Liver (tissue), 9 donors: ENCODE measurements around the gene SELENBP1. TPM values are rescaled to one million over a fixed set of nuclear protein-coding genes. Genes with fewer than 3 reads are reported as not detected.

ENCODE experiments used
- DNase-seq: peaks from one replicate; pipeline ENCODE4 v3.0.0-alpha.2; 2017; ENCODE audit warnings: low spot score
- H3K27ac ChIP-seq, 2 donors: one replicate each; pipeline ENCODE4 v1.7.0; 2013; ENCODE audit warnings: inconsistent platforms in 2 of 2, low read length in 2 of 2, control low read depth in 1 of 2, low read depth in 1 of 2, mild to moderate bottlenecking in 1 of 2
- H3K27me3 ChIP-seq, 4 donors: one replicate each; pipeline versions ENCODE4 v1.6.1 to v1.7.0; 2013; ENCODE audit warnings: low read length in 3 of 4, inconsistent platforms in 1 of 4, mild to moderate bottlenecking in 1 of 4, moderate library complexity in 1 of 4; ENCODE audit not compliant: control insufficient read depth in 4 of 4, insufficient read depth in 4 of 4
- H3K36me3 ChIP-seq, 4 donors: one replicate each; pipeline versions ENCODE4 v1.6.1 to v1.7.0; 2013; ENCODE audit warnings: low read length in 3 of 4, mild to moderate bottlenecking in 3 of 4, low read depth in 1 of 4, moderate library complexity in 1 of 4; ENCODE audit not compliant: control insufficient read depth in 4 of 4, insufficient read depth in 3 of 4
- H3K4me1 ChIP-seq, 4 donors: one replicate each; pipeline versions ENCODE4 v1.6.1 to v1.7.0; 2013; ENCODE audit warnings: low read length in 3 of 4, mild to moderate bottlenecking in 3 of 4, moderate library complexity in 1 of 4; ENCODE audit not compliant: control insufficient read depth in 4 of 4, insufficient read depth in 4 of 4
- H3K4me3 ChIP-seq, 3 donors: one replicate each; pipeline versions ENCODE4 v1.6.1 to v1.7.0; 2013; ENCODE audit warnings: low read length in 3 of 3, control low read depth in 1 of 3, low read depth in 1 of 3, mild to moderate bottlenecking in 1 of 3
- H3K9ac ChIP-seq, 2 donors: one replicate each; pipeline ENCODE4 v1.7.0; 2013; ENCODE audit warnings: low read length in 2 of 2, mild to moderate bottlenecking in 2 of 2, moderate library complexity in 2 of 2, control low read depth in 1 of 2, low read depth in 1 of 2
- H3K9me3 ChIP-seq, 4 donors: one replicate each; pipeline versions ENCODE4 v1.6.1 to v1.7.0; 2013; ENCODE audit warnings: low read length in 3 of 4; ENCODE audit not compliant: control insufficient read depth in 4 of 4
- ATF3 ChIP-seq: IDR thresholded peaks from 2 replicates; pipeline ENCODE4 v1.6.1; 2016; ENCODE audit warnings: antibody characterized with exemption
- FOXA1 ChIP-seq: IDR thresholded peaks from 2 replicates; pipeline ENCODE4 v1.6.1; 2016; ENCODE audit warnings: antibody characterized with exemption
- FOXA2 ChIP-seq: IDR thresholded peaks from 2 replicates; pipeline ENCODE4 v1.6.1; 2016; ENCODE audit warnings: antibody characterized with exemption
- GABPA ChIP-seq, 2 donors: IDR thresholded peaks in 1 of 2; conservative IDR thresholded peaks in 1 of 2; 2 replicates each; pipeline ENCODE4 v1.6.1; 2016; ENCODE audit warnings: antibody characterized with exemption in 2 of 2, mild to moderate bottlenecking in 1 of 2, moderate library complexity in 1 of 2
- HNF4A ChIP-seq, 2 donors: conservative IDR thresholded peaks; 2 replicates each; pipeline ENCODE4 v1.6.1; 2016; ENCODE audit warnings: antibody characterized with exemption in 2 of 2, mild to moderate bottlenecking in 2 of 2
- HNF4G ChIP-seq: IDR thresholded peaks from 2 replicates; pipeline ENCODE4 v1.6.1; 2016; ENCODE audit warnings: antibody characterized with exemption
- JUND ChIP-seq, 2 donors: IDR thresholded peaks; 2 replicates each; pipeline ENCODE4 v1.6.1; 2016; ENCODE audit warnings: antibody characterized with exemption in 2 of 2
- NR2F2 ChIP-seq: IDR thresholded peaks from 2 replicates; pipeline ENCODE4 v1.6.1; 2016; ENCODE audit warnings: antibody characterized with exemption
- RAD21 ChIP-seq, 2 donors: IDR thresholded peaks; 2 replicates each; pipeline ENCODE4 v1.6.1; 2016; ENCODE audit warnings: antibody characterized with exemption in 2 of 2, mild to moderate bottlenecking in 2 of 2
- RXRA ChIP-seq, 2 donors: IDR thresholded peaks; 2 replicates each; pipeline ENCODE4 v1.6.1; 2017 to 2018; ENCODE audit warnings: antibody characterized with exemption in 2 of 2, mild to moderate bottlenecking in 1 of 2
- SP1 ChIP-seq: IDR thresholded peaks from 2 replicates; pipeline ENCODE4 v1.6.1; 2018; ENCODE audit warnings: antibody characterized with exemption, mild to moderate bottlenecking
- TAF1 ChIP-seq: conservative IDR thresholded peaks from 2 replicates; pipeline ENCODE4 v1.6.1; 2016; ENCODE audit warnings: antibody characterized with exemption, mild to moderate bottlenecking
- YY1 ChIP-seq: IDR thresholded peaks from 2 replicates; pipeline ENCODE4 v1.6.1; 2016; ENCODE audit warnings: antibody characterized with exemption, mild to moderate bottlenecking
- WGBS: extraction: QIAGEN DNeasy Blood & Tissue Kit; methylation state at CpG from one replicate; pipeline ENCODE4 v1.1.7; 2013; 5-methylcytosine and 5-hydroxymethylcytosine counted together
- polyA plus RNA-seq, 2 donors: library from polyadenylated mRNA; stranded (reverse) in 1 of 2; unstranded in 1 of 2; fragments of 200-250 nt in 1 of 2; fragments of >200 nt in 1 of 2; fragmentation: Nextera tagmentation in 1 of 2; extraction: Ambion mirVana in 1 of 2; gene quantifications; one replicate each; pipeline versions ENCODE4 v1.2.1 to v1.2.3, GENCODE V29; 2013 to 2015
- total RNA-seq, 2 donors: library from RNA; depleted of rRNA; stranded (reverse); fragments of >200 nt; gene quantifications; one replicate each; pipeline ENCODE4 v1.2.3, GENCODE V29; 2014
- TF ChIP-seq, protein P1 (sequence below): IDR thresholded peaks from 2 replicates; pipeline ENCODE4 v1.6.1; 2016; ENCODE audit warnings: antibody characterized with exemption
- TF ChIP-seq, protein P2 (sequence below): IDR thresholded peaks from 2 replicates; pipeline ENCODE4 v1.6.1; 2016; ENCODE audit warnings: antibody characterized with exemption, mild to moderate bottlenecking
- TF ChIP-seq, protein P3 (sequence below): fragments of 150-350 bp; IDR thresholded peaks from 2 replicates; pipeline ENCODE4 v1.5.1; 2017; ENCODE audit warnings: improper control_type of control experiment, low read depth, low read length; ENCODE audit not compliant: missing input control
- TF ChIP-seq, protein P4 (sequence below): IDR thresholded peaks from 2 replicates; pipeline ENCODE4 v1.6.1; 2016; ENCODE audit warnings: antibody characterized with exemption
- donor health status: healthy.
- donor health status: healthy.
- donor health status: healthy.
- donor health status: healthy.
- donor health status: healthy.

The SELENBP1 gene
- total and polyA plus RNA-seq, 4 donors, result 141 to 387 (median 181) TPM

DNA sequence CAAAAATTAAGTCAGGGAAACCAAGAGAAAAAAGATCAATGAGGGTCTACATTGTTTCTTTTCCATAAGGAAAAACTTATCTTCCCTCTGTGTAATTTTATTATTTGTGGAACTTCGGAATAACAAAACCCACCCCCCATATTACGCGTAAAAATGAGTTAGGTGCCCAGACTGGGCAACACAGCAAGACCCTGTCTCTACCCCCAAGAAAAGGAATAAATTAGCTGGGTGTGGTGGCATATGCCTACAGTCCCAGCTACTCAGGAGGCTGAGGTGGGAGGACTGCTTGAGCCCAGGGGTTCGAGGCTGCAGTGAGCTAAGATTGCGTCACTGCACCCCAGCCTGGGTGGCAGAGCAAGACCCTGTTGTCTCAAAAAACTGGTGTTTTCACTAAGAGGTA lies 47.3 kb upstream of the SELENBP1 start:
- Histone ChIP-seq H3K27me3 (no peaks in the 10 kb centered on the region), H3K9me3 (no peaks in the 10 kb centered on the region), H3K36me3 (peaks cover 11 to 63% (median 39%) of the 10 kb centered on the region in 4 donors), H3K4me3 (no peak overlapping the region), H3K4me1 (no peaks in the 10 kb centered on the region), H3K27ac (no peak overlapping the region), H3K9ac (no peak overlapping the region)
- no peak for TF ChIP-seq NR2F2
- TF ChIP-seq SP1, result no peak
- no peak for TF ChIP-seq HNF4A (conservative IDR thresholded peaks at IDR 0.05)
- no peak for TF ChIP-seq RAD21 (IDR thresholded peaks at IDR 0.05)
- no peak for TF ChIP-seq HNF4G
- no peak for TF ChIP-seq GABPA (IDR thresholded peaks at IDR 0.05 in 1 of 2, conservative IDR thresholded peaks at IDR 0.05 in 1 of 2)
- TF ChIP-seq, protein P1, sequence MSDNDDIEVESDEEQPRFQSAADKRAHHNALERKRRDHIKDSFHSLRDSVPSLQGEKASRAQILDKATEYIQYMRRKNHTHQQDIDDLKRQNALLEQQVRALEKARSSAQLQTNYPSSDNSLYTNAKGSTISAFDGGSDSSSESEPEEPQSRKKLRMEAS, result no peak
- TF ChIP-seq TAF1, result no peak
- no peak for TF ChIP-seq RXRA (IDR thresholded peaks at IDR 0.05)
- TF ChIP-seq, protein P2, sequence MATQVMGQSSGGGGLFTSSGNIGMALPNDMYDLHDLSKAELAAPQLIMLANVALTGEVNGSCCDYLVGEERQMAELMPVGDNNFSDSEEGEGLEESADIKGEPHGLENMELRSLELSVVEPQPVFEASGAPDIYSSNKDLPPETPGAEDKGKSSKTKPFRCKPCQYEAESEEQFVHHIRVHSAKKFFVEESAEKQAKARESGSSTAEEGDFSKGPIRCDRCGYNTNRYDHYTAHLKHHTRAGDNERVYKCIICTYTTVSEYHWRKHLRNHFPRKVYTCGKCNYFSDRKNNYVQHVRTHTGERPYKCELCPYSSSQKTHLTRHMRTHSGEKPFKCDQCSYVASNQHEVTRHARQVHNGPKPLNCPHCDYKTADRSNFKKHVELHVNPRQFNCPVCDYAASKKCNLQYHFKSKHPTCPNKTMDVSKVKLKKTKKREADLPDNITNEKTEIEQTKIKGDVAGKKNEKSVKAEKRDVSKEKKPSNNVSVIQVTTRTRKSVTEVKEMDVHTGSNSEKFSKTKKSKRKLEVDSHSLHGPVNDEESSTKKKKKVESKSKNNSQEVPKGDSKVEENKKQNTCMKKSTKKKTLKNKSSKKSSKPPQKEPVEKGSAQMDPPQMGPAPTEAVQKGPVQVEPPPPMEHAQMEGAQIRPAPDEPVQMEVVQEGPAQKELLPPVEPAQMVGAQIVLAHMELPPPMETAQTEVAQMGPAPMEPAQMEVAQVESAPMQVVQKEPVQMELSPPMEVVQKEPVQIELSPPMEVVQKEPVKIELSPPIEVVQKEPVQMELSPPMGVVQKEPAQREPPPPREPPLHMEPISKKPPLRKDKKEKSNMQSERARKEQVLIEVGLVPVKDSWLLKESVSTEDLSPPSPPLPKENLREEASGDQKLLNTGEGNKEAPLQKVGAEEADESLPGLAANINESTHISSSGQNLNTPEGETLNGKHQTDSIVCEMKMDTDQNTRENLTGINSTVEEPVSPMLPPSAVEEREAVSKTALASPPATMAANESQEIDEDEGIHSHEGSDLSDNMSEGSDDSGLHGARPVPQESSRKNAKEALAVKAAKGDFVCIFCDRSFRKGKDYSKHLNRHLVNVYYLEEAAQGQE, result no peak
- TF ChIP-seq, protein P3, sequence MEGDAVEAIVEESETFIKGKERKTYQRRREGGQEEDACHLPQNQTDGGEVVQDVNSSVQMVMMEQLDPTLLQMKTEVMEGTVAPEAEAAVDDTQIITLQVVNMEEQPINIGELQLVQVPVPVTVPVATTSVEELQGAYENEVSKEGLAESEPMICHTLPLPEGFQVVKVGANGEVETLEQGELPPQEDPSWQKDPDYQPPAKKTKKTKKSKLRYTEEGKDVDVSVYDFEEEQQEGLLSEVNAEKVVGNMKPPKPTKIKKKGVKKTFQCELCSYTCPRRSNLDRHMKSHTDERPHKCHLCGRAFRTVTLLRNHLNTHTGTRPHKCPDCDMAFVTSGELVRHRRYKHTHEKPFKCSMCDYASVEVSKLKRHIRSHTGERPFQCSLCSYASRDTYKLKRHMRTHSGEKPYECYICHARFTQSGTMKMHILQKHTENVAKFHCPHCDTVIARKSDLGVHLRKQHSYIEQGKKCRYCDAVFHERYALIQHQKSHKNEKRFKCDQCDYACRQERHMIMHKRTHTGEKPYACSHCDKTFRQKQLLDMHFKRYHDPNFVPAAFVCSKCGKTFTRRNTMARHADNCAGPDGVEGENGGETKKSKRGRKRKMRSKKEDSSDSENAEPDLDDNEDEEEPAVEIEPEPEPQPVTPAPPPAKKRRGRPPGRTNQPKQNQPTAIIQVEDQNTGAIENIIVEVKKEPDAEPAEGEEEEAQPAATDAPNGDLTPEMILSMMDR, result no peak
- DNase-seq, result no peak
- 96% methylated on average over 5 of the region's 5 CpGs for WGBS

GRCh38 chr1:151418081-151418480 lies 45.6 kb upstream of the SELENBP1 start:
- no peak for DNase-seq
- Histone ChIP-seq H3K36me3 (peaks cover 12 to 57% (median 33%) of the 10 kb centered on the region in 4 donors), H3K27ac (no peak overlapping the region), H3K9ac (no peak overlapping the region), H3K4me1 (no peaks in the 10 kb centered on the region), H3K9me3 (no peaks in the 10 kb centered on the region), H3K27me3 (no peaks in the 10 kb centered on the region), H3K4me3 (no peak overlapping the region)
- WGBS, result 98% methylated on average over 3 of the region's 3 CpGs
- TF ChIP-seq ATF3 (no peak), GABPA (IDR thresholded peaks at IDR 0.05 in 1 of 2, conservative IDR thresholded peaks at IDR 0.05 in 1 of 2) (no peak), FOXA1 (no peak), FOXA2 (no peak), SP1 (no peak), RXRA (IDR thresholded peaks at IDR 0.05) (no peak), TAF1 (no peak), HNF4A (conservative IDR thresholded peaks at IDR 0.05) (no peak), YY1 (no peak), HNF4G (no peak), JUND (IDR thresholded peaks at IDR 0.05) (no peak), RAD21 (IDR thresholded peaks at IDR 0.05) (no peak), NR2F2 (no peak)
- TF ChIP-seq, protein P1, result no peak
- TF ChIP-seq, protein P3, result no peak
- TF ChIP-seq, protein P4, sequence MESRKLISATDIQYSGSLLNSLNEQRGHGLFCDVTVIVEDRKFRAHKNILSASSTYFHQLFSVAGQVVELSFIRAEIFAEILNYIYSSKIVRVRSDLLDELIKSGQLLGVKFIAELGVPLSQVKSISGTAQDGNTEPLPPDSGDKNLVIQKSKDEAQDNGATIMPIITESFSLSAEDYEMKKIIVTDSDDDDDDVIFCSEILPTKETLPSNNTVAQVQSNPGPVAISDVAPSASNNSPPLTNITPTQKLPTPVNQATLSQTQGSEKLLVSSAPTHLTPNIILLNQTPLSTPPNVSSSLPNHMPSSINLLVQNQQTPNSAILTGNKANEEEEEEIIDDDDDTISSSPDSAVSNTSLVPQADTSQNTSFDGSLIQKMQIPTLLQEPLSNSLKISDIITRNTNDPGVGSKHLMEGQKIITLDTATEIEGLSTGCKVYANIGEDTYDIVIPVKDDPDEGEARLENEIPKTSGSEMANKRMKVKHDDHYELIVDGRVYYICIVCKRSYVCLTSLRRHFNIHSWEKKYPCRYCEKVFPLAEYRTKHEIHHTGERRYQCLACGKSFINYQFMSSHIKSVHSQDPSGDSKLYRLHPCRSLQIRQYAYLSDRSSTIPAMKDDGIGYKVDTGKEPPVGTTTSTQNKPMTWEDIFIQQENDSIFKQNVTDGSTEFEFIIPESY, result no peak
- TF ChIP-seq, protein P2, result no peak
